ENCODE data around the gene PDXP. TPM values are rescaled to one million over a fixed set of nuclear protein-coding genes. Genes with fewer than 3 reads are reported as not detected.

Gene PDXP
- total RNA-seq, 4 donors from 2014 or later = 3.8 to 5.4 (median 4.3) TPM

DNA sequence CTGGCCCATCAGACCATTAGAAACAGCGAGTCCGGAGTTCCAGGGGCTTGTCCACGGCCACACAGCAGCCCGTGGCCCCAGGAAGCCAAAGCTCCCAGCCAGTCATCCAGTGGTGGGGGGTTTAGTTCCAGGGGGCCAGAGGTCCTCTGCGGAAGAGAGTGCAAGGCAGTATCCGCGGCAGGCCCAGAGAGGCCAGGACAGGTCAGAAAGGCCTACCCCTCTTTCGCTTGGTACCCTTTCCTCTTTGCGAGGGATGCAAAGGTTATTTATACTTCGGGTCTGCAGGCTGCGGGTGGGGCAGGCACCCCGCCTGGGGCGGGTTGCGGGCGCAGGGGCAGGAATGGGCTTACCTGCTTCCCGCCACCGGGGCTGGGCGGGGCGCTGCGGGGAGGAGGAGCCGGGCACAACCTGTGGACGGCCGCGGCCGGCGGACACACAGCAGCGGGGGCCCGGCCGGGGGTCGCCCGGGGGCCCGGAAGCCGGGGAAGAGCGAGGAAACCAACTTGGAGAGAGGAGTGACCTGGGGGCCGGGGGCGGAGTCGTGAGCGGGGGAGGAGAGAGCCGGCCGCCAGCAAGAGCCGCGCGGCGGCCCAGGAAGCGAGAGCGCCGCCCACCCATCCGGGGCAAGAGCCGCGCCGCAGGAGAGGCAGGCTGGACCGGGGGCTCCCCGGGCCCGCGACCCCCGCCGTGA, 19.3 kb upstream of the PDXP start, which contains the start of gene SH3BP1:
TSS of gene SH3BP1 (plus strand) at position 600 of the 691 bp plus-strand sequence. CDS start 119 bp downstream, outside the sequence.
- no peak for TF ChIP-seq CTCF (IDR thresholded peaks at IDR 0.05)
- DNase-seq (ENCODE audit: low spot score) (no peak), ATAC-seq (ENCODE audit: low FRiP score) (no peak)

- no peak for DNase-seq (ENCODE audit: low spot score)
- no peak for TF ChIP-seq CTCF (IDR thresholded peaks at IDR 0.05)
- no peak for ATAC-seq (ENCODE audit: low FRiP score)
These were observed 18.5 kb upstream of the PDXP start for GRCh38 chr22:37639771-37640590.

GRCh38 chr22:37640591-37641560, 17.6 kb upstream of the PDXP start:
- DNase-seq (ENCODE audit: low spot score) (no peak), ATAC-seq (ENCODE audit: low FRiP score) (no peak)
- TF ChIP-seq CTCF (IDR thresholded peaks at IDR 0.05) = no peak

GRCh38 chr22:37641561-37641949, 17.0 kb upstream of the PDXP start:
- DNase-seq (ENCODE audit: low spot score) = no peak
- no peak for TF ChIP-seq CTCF (IDR thresholded peaks at IDR 0.05)
- no peak for ATAC-seq (ENCODE audit: low FRiP score)

GRCh38 chr22:37643225-37643847, 15.2 kb upstream of the PDXP start:
- peak in 2 of 3 donors; percentile 70 to 86 for TF ChIP-seq CTCF (IDR thresholded peaks at IDR 0.05)
- peak; percentile 66 for ATAC-seq (ENCODE audit: low FRiP score)
- peak; percentile 96 for DNase-seq (ENCODE audit: low spot score)

DNA sequence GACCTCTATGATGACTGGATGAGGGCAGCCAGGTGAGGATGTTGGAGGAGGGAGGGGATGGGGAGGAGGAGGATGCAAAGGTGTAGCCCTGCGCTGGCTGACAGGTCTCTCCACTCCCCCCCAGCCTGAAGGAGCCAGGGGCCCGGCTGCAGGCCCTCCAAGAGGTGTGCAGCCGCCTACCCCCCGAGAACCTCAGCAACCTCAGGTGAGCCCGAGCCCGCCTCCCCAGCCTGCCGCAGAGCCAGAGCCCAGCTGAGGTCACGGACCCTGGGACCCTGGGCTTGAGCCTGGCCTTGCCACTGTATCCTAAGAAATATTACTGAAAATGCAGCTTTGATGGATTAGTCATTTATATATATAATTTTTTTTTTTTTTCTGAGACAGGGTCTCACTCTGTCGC, 11.2 kb upstream of the PDXP start:
- no peak for ATAC-seq (ENCODE audit: low FRiP score)
- TF ChIP-seq CTCF (IDR thresholded peaks at IDR 0.05) = no peak
- no peak for DNase-seq (ENCODE audit: low spot score)
